ENCODE results near the gene DPYSL4. TPM values are rescaled to one million over a fixed set of nuclear protein-coding genes. Genes with fewer than 3 reads are reported as not detected.

DPYSL4 gene
- total RNA-seq, 1 donor from 2014 or later = 26.1 TPM

GRCh38 chr10:132204781-132205473 is 18.2 kb downstream of the DPYSL4 start:
- H2AFZ ChIP-seq (ENCODE audit: low read depth, low read length) = no peak overlapping the region
- H3K9ac ChIP-seq (ENCODE audit: low read length) = no peak overlapping the region
- TF ChIP-seq EZH2 (IDR thresholded peaks at IDR 0.05; ENCODE audit: insufficient read depth, low read length) (no peak), CTCF (IDR thresholded peaks at IDR 0.05; ENCODE audit: insufficient read depth, low read depth, low read length) (no peak)
- Mint-ChIP-seq H3K4me1 (ENCODE audit: low read depth, unreplicated experiment) (no peaks in the 10 kb centered on the region), H3K27ac (ENCODE audit: unreplicated experiment) (no peak overlapping the region), H3K27me3 (ENCODE audit: low read depth, unreplicated experiment) (peaks cover 2% of the 10 kb centered on the region), H3K9me3 (ENCODE audit: unreplicated experiment) (no peaks in the 10 kb centered on the region), H3K4me3 (ENCODE audit: unreplicated experiment) (no peak overlapping the region), H3K36me3 (ENCODE audit: low read depth, unreplicated experiment) (peaks cover 6% of the 10 kb centered on the region)
- no peak overlapping the region for H3K4me3 ChIP-seq (ENCODE audit: insufficient read depth, low read depth, low read length)
- H3K9me3 ChIP-seq (ENCODE audit: insufficient read depth, low read depth, low read length) = no peaks in the 10 kb centered on the region
- H3K4me2 ChIP-seq (ENCODE audit: low read length) = no peak overlapping the region
- DNase-seq (ENCODE audit: low read depth) = no peak
- FAIRE-seq = no peak
- H3K79me2 ChIP-seq (ENCODE audit: insufficient read depth, low read length) = no peaks in the 10 kb centered on the region
- no peaks in the 10 kb centered on the region for H3K4me1 ChIP-seq (ENCODE audit: insufficient read depth, low read length)
- no peaks in the 10 kb centered on the region for H3K36me3 ChIP-seq (ENCODE audit: insufficient read depth, low read length)
- H3K27me3 ChIP-seq (ENCODE audit: insufficient read depth, low read length) = no peaks in the 10 kb centered on the region
- H4K20me1 ChIP-seq (ENCODE audit: insufficient read depth, low read length) = no peaks in the 10 kb centered on the region
- no peak overlapping the region for H3K27ac ChIP-seq (ENCODE audit: low read depth, low read length)

- no peak overlapping the region for H2AFZ ChIP-seq (ENCODE audit: low read depth, low read length)
- TF ChIP-seq CTCF (IDR thresholded peaks at IDR 0.05; ENCODE audit: insufficient read depth, low read depth, low read length) (no peak), EZH2 (IDR thresholded peaks at IDR 0.05; ENCODE audit: insufficient read depth, low read length) (no peak)
- no peak overlapping the region for H3K27ac Mint-ChIP-seq (ENCODE audit: unreplicated experiment)
- H3K4me1 Mint-ChIP-seq (ENCODE audit: low read depth, unreplicated experiment) = no peaks in the 10 kb centered on the region
- no peak for DNase-seq (ENCODE audit: low read depth)
- H3K27ac ChIP-seq (ENCODE audit: low read depth, low read length) = no peak overlapping the region
- H3K27me3 ChIP-seq (ENCODE audit: insufficient read depth, low read length) = no peaks in the 10 kb centered on the region
- H3K9me3 Mint-ChIP-seq (ENCODE audit: unreplicated experiment) = no peaks in the 10 kb centered on the region
- peaks cover 2% of the 10 kb centered on the region for H3K27me3 Mint-ChIP-seq (ENCODE audit: low read depth, unreplicated experiment)
- H3K9ac ChIP-seq (ENCODE audit: low read length) = no peak overlapping the region
- H3K4me3 ChIP-seq (ENCODE audit: insufficient read depth, low read depth, low read length) = no peak overlapping the region
- no peaks in the 10 kb centered on the region for H3K36me3 ChIP-seq (ENCODE audit: insufficient read depth, low read length)
- H3K79me2 ChIP-seq (ENCODE audit: insufficient read depth, low read length) = no peaks in the 10 kb centered on the region
- no peaks in the 10 kb centered on the region for H4K20me1 ChIP-seq (ENCODE audit: insufficient read depth, low read length)
- H3K4me1 ChIP-seq (ENCODE audit: insufficient read depth, low read length) = no peaks in the 10 kb centered on the region
- no peak overlapping the region for H3K4me2 ChIP-seq (ENCODE audit: low read length)
- no peak overlapping the region for H3K4me3 Mint-ChIP-seq (ENCODE audit: unreplicated experiment)
- FAIRE-seq = no peak
- H3K9me3 ChIP-seq (ENCODE audit: insufficient read depth, low read depth, low read length) = no peaks in the 10 kb centered on the region
- H3K36me3 Mint-ChIP-seq (ENCODE audit: low read depth, unreplicated experiment) = peaks cover 6% of the 10 kb centered on the region
These were observed 19.1 kb downstream of the DPYSL4 start for GRCh38 chr10:132205650-132206376.

- H3K4me3 ChIP-seq (ENCODE audit: insufficient read depth, low read depth, low read length) = no peak overlapping the region
- no peaks in the 10 kb centered on the region for H3K36me3 ChIP-seq (ENCODE audit: insufficient read depth, low read length)
- H3K9ac ChIP-seq (ENCODE audit: low read length) = no peak overlapping the region
- Mint-ChIP-seq H3K4me1 (ENCODE audit: low read depth, unreplicated experiment) (no peaks in the 10 kb centered on the region), H3K27ac (ENCODE audit: unreplicated experiment) (no peak overlapping the region), H3K36me3 (ENCODE audit: low read depth, unreplicated experiment) (peaks cover 6% of the 10 kb centered on the region), H3K9me3 (ENCODE audit: unreplicated experiment) (no peaks in the 10 kb centered on the region), H3K27me3 (ENCODE audit: low read depth, unreplicated experiment) (peaks cover 2% of the 10 kb centered on the region), H3K4me3 (ENCODE audit: unreplicated experiment) (no peak overlapping the region)
- no peak for FAIRE-seq
- H3K27me3 ChIP-seq (ENCODE audit: insufficient read depth, low read length) = no peaks in the 10 kb centered on the region
- H2AFZ ChIP-seq (ENCODE audit: low read depth, low read length) = no peak overlapping the region
- H3K79me2 ChIP-seq (ENCODE audit: insufficient read depth, low read length) = no peaks in the 10 kb centered on the region
- no peaks in the 10 kb centered on the region for H3K9me3 ChIP-seq (ENCODE audit: insufficient read depth, low read depth, low read length)
- H3K4me2 ChIP-seq (ENCODE audit: low read length) = no peak overlapping the region
- TF ChIP-seq CTCF (IDR thresholded peaks at IDR 0.05; ENCODE audit: insufficient read depth, low read depth, low read length) (no peak), EZH2 (IDR thresholded peaks at IDR 0.05; ENCODE audit: insufficient read depth, low read length) (no peak)
- no peaks in the 10 kb centered on the region for H4K20me1 ChIP-seq (ENCODE audit: insufficient read depth, low read length)
- no peak overlapping the region for H3K27ac ChIP-seq (ENCODE audit: low read depth, low read length)
- DNase-seq (ENCODE audit: low read depth) = no peak
- no peaks in the 10 kb centered on the region for H3K4me1 ChIP-seq (ENCODE audit: insufficient read depth, low read length)
These were observed 19.6 kb downstream of the DPYSL4 start for GRCh38 chr10:132206377-132206745.

Measured in astrocyte (in vitro differentiated cells and primary cell).